AG10803 (cell line): ENCODE data around the gene KIF25.
A peak's percentile ranks its signal among the peaks of the same experiment; 100 is the strongest.

Experiments
- DNase-seq: peaks from one replicate; pipeline ENCODE4 v3.0.0; 2010; ENCODE audit warnings: low read depth
- H3K4me3 ChIP-seq: 2 replicates; pipeline ENCODE4 v1.5.1; 2011; ENCODE audit warnings: mild to moderate bottlenecking, low read length, control low read depth
- TF ChIP-seq, protein P1 (sequence below): conservative IDR thresholded peaks from 2 replicates; pipeline ENCODE4 v1.5.1; 2011; ENCODE audit warnings: mild to moderate bottlenecking, low read length, control low read depth, inconsistent platforms

The KIF25 gene

DNA sequence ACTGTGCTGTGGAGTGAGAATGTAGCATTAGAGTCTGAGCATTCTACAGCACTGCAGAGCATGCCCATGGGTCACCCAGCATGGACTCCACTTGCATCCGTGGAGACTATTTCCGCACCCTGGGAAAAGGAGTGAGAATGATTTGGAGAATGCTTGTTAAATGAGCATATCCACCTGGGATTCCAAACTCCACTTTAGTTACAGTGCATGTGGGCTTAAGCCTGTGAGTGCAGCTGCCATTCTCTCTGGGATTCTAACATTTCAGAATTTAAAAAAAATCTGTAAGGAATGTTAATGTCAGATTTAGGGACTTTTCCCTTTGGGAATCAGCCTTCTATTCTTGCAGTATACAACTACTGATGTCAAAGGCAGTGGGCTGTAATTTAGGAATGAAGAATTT lies 33.4 kb downstream of the KIF25 start:
- TF ChIP-seq, protein P1, sequence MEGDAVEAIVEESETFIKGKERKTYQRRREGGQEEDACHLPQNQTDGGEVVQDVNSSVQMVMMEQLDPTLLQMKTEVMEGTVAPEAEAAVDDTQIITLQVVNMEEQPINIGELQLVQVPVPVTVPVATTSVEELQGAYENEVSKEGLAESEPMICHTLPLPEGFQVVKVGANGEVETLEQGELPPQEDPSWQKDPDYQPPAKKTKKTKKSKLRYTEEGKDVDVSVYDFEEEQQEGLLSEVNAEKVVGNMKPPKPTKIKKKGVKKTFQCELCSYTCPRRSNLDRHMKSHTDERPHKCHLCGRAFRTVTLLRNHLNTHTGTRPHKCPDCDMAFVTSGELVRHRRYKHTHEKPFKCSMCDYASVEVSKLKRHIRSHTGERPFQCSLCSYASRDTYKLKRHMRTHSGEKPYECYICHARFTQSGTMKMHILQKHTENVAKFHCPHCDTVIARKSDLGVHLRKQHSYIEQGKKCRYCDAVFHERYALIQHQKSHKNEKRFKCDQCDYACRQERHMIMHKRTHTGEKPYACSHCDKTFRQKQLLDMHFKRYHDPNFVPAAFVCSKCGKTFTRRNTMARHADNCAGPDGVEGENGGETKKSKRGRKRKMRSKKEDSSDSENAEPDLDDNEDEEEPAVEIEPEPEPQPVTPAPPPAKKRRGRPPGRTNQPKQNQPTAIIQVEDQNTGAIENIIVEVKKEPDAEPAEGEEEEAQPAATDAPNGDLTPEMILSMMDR: no peak
- DNase-seq: no peak
- H3K4me3 ChIP-seq: no peak overlapping the region

- no peak overlapping the region for H3K4me3 ChIP-seq
- TF ChIP-seq, protein P1: no peak
- peak; percentile 81 for DNase-seq
Observed at GRCh38 chr6:168031411-168031971, 34.0 kb downstream of the KIF25 start.

DNA sequence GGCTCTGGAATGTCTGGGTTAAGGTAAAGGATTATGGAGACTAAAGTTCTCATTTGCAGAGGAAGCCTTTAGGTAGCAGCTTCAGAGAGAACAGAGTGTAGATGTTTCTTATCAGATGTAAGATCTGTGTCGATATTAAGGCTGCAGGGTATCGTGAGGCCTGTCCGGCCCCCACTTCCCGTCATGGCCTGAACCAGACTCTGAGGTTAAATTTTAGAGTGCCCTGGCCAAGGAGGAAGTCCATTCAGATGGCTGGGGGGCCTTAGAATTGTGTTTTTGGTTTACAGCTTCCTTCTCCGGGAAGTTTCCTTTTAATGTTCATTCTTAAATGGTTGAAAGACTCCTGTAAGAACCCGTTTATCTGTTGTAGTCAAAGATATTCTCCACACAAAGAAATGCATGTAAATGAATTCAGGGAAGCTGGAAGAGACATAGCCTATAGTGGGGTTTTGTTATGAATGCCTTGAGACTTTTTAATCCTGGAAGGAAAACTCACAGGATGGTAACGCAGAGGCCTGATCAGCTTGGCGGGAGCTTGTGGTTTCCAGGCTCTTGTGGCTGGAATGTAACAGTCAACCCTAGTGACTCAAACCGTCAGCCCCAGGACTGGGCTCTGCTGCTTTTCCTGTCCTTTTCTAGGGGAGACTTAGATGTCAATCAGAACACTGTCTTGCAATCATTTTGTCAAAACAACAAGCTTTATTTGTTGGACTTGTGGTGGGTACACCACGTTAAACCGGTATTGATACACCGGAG lies 34.7 kb downstream of the KIF25 start:
- peak; percentile 80 for DNase-seq
- no peak overlapping the region for H3K4me3 ChIP-seq
- TF ChIP-seq, protein P1: peak; percentile 72

DNA sequence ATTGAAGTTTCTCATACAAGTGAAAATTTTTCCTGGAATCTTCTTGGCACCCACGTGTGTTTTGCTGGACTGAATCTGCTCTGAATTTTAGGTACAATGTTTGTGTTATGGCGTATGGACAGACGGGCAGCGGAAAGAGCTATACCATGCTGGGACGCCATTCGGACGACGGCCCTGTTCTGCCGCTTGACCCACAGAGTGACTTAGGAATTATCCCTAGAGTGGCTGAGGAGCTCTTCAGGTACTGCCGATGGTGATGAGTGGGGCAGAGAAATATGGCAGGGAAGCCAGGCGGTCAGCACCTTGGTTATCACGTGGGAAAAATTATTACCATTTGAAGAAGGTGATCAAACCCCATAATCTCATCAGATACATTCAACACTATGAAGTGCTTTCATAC lies 36.3 kb downstream of the KIF25 start:
- no peak overlapping the region for H3K4me3 ChIP-seq
- no peak for DNase-seq
- TF ChIP-seq, protein P1: no peak

DNA sequence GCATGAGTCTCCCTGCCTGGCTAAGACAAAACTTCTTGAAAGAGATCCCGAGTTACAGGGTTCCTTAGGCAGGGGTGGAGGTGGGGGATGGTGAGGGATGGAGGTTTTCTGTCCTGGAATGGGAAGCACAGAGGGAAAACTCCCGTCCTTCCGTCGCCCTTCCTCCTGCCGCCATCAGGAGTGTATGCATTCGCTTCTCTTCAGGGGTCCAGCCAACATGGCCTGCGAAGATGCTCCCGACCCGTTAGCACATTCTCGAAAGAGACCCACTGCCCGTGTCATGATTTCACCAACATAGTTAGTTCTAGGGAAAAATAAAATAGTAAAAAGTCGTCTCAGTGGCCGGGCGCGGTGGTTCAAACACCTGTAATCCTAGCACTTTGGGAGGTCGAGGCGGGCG lies 37.1 kb downstream of the KIF25 start:
- no peak overlapping the region for H3K4me3 ChIP-seq
- no peak for DNase-seq
- TF ChIP-seq, protein P1: no peak

- TF ChIP-seq, protein P1: no peak
- H3K4me3 ChIP-seq: peak overlapping the region; percentile 68
- DNase-seq: peak; percentile 77
Observed at GRCh38 chr6:168035098-168035660, 37.7 kb downstream of the KIF25 start.
